ENCODE measurements around the gene DNAI4.

GRCh38 chr1:66933887-66934700, 9.4 kb upstream of the DNAI4 start:
- TF ChIP-seq, protein P1, sequence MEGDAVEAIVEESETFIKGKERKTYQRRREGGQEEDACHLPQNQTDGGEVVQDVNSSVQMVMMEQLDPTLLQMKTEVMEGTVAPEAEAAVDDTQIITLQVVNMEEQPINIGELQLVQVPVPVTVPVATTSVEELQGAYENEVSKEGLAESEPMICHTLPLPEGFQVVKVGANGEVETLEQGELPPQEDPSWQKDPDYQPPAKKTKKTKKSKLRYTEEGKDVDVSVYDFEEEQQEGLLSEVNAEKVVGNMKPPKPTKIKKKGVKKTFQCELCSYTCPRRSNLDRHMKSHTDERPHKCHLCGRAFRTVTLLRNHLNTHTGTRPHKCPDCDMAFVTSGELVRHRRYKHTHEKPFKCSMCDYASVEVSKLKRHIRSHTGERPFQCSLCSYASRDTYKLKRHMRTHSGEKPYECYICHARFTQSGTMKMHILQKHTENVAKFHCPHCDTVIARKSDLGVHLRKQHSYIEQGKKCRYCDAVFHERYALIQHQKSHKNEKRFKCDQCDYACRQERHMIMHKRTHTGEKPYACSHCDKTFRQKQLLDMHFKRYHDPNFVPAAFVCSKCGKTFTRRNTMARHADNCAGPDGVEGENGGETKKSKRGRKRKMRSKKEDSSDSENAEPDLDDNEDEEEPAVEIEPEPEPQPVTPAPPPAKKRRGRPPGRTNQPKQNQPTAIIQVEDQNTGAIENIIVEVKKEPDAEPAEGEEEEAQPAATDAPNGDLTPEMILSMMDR (IDR thresholded peaks at IDR 0.05) = no peak
- TF ChIP-seq POLR2A (IDR thresholded peaks at IDR 0.05) = no peak
